PC-9 (cell line): Measurements from ENCODE around the gene SYCP2.

ENCODE experiments used
- CTCF ChIP-seq: fragments of 200-600 bp; sonication (generic); conservative IDR thresholded peaks from 2 replicates; pipeline ENCODE4 v1.6.1; 2017; ENCODE audit warnings: mixed run types, antibody characterized with exemption, mild to moderate bottlenecking, moderate library complexity
- EZH2 ChIP-seq: fragments of 200-600 bp; sonication (generic); IDR thresholded peaks from 2 replicates; pipeline ENCODE4 v1.8.0; 2017; ENCODE audit warnings: antibody characterized with exemption, low read depth

- TF ChIP-seq EZH2, result no peak
- peak; percentile 92 for TF ChIP-seq CTCF
Measured at GRCh38 chr20:59850018-59850641, 83.3 kb downstream of the SYCP2 start.
